Peyer's patch (tissue), 4 donors: ENCODE data around the gene SETD1A.

Source experiments
- POLR2A ChIP-seq, 2 donors: fragments of 450-650 bp; IDR thresholded peaks; one replicate each; pipeline ENCODE4 v1.5.1; 2017; ENCODE audit warnings: antibody characterized with exemption in 2 of 2, mild to moderate bottlenecking in 2 of 2, moderate library complexity in 2 of 2
- TF ChIP-seq, protein P1 (sequence below), 6 experiments: fragments of 450-650 bp in 4 of 6; fragments of 200-600 bp in 2 of 6; sonication (generic) in 1 of 6; IDR thresholded peaks; one replicate each; pipeline ENCODE4 v1.5.1; 2017 to 2019; ENCODE audit warnings: antibody characterized with exemption in 6 of 6, mild to moderate bottlenecking in 3 of 6, moderate library complexity in 1 of 6

DNA sequence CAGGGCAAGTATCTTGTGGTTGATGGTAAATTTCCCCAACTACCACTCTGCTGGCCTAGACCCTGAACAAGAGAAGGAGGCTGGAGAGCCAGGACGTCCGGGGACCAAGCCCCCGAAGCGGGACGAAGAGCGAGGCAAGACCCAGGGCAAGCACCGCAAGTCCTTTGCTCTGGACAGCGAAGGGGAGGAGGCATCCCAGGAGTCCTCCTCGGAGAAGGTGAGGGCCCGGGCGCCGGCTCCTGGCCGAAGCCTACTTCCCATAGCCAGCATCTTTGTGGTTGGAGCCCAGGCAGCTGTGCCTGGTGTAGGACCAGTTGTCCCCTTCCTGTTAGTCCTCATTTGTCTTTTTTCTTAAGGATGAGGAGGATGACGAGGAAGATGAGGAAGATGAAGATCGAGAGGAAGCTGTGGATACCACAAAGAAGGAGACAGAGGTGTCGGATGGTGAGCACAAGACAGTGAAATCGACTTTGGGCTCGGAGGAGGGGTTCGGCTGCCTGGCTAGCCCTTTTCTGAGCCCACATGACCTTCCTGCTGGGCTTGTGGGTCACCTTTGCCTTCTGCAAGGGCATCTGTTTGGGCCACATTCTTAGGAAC lies 11.8 kb downstream of the SETD1A start:
- TF ChIP-seq POLR2A (IDR thresholded peaks at IDR 0.05) = no peak
- TF ChIP-seq, protein P1, sequence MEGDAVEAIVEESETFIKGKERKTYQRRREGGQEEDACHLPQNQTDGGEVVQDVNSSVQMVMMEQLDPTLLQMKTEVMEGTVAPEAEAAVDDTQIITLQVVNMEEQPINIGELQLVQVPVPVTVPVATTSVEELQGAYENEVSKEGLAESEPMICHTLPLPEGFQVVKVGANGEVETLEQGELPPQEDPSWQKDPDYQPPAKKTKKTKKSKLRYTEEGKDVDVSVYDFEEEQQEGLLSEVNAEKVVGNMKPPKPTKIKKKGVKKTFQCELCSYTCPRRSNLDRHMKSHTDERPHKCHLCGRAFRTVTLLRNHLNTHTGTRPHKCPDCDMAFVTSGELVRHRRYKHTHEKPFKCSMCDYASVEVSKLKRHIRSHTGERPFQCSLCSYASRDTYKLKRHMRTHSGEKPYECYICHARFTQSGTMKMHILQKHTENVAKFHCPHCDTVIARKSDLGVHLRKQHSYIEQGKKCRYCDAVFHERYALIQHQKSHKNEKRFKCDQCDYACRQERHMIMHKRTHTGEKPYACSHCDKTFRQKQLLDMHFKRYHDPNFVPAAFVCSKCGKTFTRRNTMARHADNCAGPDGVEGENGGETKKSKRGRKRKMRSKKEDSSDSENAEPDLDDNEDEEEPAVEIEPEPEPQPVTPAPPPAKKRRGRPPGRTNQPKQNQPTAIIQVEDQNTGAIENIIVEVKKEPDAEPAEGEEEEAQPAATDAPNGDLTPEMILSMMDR (IDR thresholded peaks at IDR 0.05) = no peak
